NOMO-1 treated with DMSO at 0.1 percent for 48 hours (cell line): ENCODE data around the gene TMEM140.
"Not testable (repeated sequence)": the region's sequence is repeated elsewhere in the genome, so short reads cannot be mapped to it uniquely, and the experiment has no call there.

Experiments used
- DNase-seq: peaks from one replicate; lab custom pipeline; 2025; ENCODE audit not compliant: unreplicated experiment; lab: John Stamatoyannopoulos, UW

TMEM140 gene

DNA sequence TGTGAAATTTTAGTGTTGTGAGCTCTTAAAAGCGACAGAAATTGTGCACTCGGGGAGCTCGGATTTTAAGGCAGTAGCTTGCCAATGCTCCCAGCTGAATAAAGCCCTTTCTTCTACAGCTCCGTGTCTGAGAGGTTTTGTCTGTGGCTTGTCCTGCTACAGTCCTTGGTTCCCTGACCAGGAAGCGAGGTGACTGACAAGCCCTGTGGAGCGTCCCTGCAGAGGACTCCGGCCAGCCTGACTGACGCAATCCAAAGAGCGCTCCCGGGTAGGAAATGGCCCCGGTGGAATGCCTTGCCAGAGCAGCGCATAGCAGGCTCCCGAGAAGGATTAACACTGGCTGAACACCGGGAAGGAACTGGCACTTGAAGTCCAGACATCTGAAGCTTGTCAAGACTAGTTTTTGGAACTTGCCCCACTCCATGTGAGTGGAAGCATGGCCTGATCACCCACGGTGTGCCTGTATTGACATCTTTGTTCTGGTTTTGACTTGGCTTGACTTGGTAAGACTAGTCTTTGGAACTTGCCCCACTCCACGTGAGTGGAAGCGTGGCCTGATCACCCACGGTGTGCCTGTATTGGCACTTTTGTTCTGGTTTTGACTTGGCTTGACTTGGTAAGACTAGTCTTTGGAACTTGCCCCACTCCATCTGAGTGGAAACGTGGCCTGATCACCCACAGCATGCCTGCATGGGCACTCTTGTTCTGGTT is 23.9 kb downstream of the TMEM140 start:
- not testable (repeated sequence) for DNase-seq

DNA sequence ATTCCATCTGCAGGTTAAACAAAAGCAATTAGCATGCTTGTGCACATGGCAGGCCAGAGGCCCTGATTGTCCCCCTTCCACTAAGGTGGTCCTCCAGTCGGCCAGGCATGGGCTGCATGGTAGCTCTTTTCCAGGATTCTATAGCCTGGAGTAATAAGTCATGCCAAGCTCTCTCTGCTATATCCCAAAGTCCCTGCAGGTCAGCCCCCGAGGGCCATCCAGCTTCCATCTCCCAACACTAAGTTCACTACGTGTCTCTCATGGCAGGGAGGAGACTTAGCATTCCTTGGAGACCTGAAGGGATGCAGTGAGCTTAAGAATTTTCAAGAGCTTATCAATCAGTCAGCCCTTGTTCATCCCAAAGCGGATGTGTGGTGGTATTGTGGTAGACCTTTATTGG is 26.0 kb downstream of the TMEM140 start:
- not testable (repeated sequence) for DNase-seq

- DNase-seq, result no peak
Observed at GRCh38 chr7:135174941-135175340, 27.1 kb downstream of the TMEM140 start.

- no peak for DNase-seq
Observed at GRCh38 chr7:135175931-135176330, 28.1 kb downstream of the TMEM140 start.

GRCh38 chr7:135177028-135177696 is 29.3 kb downstream of the TMEM140 start:
- no peak for DNase-seq

DNA sequence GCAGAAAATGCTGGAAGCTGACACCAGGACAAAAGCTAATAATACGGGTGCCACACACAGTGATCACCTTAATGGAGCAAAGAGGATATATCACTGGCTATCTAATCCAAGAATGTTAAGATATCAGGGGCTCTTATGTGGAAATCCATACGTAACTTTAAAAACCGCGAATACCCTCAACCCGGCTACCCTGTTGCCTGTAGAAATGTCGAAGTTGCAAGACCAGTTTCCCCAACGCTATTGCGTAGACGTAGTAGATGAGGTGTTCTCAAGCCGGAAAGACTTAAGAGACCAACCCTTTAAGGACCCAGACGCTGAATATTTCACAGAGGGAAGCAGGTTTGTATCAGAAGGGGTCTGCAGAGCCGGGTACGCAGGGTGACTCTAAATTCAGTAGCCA is 30.5 kb downstream of the TMEM140 start:
- no peak for DNase-seq

DNA sequence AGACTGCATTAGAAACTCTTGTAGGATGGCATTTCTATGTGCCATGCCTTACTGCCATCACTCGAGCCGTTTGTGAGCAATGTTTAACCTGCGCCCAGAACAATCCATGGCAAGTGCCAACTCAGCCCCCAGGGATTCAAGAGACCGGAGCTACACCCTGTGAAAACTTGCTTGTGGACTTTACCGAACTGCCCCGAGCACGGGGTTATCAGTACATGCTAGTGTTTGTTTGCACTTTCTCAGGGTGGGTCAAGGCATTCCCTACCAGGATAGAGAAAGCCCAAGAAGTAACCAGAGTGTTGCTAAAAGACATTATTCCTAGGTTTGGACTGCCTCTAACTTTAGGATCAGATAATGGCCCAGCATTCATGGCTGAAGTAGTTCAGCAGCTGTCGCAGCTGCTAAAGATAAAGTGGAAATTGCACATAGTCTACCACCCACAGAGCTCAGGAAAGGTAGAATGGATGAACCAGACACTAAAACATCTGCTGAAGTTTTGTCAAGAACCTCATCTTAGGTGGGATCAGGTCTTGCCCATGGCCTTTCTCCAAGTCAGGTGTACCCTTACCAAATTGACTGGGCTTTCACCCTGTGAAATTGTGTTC is 31.6 kb downstream of the TMEM140 start:
- no peak for DNase-seq

DNA sequence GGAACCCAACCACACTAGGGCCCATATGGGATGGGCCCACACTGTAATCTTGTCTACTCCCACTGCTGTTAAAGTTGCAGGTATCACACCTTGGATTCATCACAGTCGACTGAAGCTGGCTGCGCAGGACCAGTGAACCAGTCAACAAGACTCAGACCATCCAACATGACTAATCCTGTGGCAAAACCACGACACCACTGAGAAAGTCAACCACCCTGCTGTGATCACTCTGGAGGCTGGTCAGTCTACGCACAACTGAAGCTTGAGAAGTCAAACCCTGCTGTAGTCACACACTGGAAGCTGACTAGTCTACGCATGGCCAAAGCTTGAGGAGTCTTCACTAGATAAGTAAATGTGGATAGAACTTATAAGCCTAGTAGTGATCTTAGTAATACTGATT is 32.2 kb downstream of the TMEM140 start:
- no peak for DNase-seq

DNA sequence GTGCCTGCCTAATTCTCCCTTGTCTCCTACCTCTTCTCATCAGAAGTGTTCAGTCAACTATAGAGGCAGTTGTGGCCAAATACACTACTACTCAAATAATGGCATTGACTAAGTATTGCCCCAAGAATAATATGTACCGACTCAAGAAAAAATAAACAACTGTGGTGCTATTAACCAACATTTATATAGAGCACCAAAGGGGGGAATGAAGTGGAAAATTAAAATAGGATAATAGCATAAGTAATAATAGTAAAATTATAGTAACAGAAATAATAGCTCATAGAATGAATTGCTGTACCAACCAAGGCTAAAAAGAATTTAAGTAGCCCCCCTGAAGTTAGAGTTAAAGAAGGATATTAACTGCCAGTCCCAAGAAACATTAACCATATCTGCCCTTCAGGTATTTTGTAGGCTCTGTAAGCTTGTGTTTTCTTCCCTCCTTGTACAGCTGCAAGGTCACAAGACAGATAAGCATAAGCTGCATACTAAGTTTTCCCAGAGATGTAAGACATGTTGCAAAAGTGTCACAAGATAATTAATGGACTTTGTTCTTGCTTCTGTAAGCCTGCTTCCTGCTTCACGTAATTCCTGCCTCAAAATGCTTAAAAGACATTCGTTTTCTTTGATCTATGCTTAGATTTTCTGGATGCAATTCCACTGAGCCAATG is 33.5 kb downstream of the TMEM140 start:
- DNase-seq, result no peak

DNA sequence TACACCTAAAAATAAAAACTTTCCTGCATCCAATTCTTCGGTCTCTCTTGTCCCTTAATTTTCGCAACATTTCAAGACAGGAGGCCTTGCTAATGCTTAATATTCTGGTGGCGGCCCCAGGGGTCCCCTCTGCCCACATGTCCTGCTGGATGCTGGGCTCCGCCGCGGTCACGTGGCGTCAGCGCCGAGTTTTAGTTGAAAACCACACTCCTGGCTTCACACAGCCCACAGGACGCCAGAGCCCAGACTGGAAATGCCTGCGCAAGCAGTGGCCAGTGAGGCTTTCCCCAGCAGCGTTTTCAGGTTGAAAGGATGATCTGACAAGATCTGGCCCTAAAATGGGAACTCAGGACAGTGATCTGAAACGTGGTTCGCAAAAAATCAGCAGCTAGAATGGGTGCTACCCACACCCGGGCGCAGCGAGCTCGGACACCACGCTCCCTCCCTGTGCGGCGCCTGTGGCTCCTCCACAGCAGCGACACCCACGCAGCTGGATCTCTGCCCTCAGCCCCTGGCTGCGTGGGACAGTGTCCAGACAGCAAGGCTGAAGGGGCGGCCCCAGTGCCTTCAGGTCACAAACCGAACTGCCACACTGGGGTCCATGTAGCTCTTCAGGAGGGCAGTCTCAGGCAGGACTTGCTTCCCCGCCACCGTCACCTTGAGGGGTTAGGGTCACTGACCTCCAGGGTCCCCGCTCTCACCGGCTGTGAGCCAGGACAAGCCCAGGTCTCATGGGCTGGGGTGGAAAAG is 34.2 kb downstream of the TMEM140 start:
- no peak for DNase-seq

GRCh38 chr7:135183478-135183877 is 35.6 kb downstream of the TMEM140 start:
- DNase-seq, result no peak

- no peak for DNase-seq
Observed at GRCh38 chr7:135184254-135184841, 36.5 kb downstream of the TMEM140 start.

GRCh38 chr7:135185471-135186260 is 37.8 kb downstream of the TMEM140 start:
- no peak for DNase-seq

DNA sequence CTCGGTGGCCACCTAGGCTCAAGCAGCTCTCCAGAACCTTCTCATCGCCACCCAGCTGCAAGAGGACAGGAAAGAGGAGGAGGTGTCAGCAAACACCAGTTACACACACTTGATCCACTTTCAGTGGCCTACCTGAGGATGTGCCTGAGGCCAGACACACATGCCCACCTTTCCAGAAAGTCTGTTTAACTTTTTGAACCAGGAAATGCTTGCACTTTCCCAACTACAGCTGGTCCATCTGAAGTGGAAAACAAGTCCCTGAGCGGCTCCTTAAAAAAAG is 38.3 kb downstream of the TMEM140 start:
- no peak for DNase-seq

DNA sequence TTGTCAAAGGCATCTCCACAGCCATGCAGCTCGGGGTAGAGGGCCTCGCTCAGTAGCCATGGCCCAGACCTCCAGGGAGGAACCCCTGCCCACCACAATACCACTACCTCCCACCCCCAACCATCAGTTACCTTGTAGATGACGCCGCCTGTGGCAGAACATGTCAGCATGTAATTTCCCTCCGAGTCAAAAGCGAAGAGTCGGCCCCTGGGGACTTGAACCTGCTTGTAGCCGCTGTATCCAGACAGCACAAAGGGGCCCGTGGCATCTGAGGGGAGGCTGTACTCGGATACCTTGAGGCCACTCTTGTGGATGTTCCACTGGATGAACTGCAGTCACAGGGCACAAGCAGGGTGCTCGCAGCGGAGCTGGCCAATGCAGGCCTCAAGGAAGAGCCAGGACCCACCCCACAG is 39.0 kb downstream of the TMEM140 start:
- no peak for DNase-seq

GRCh38 chr7:135188298-135188984 is 40.6 kb downstream of the TMEM140 start:
- no peak for DNase-seq

GRCh38 chr7:135189221-135189662 is 41.4 kb downstream of the TMEM140 start:
- DNase-seq, result no peak

DNA sequence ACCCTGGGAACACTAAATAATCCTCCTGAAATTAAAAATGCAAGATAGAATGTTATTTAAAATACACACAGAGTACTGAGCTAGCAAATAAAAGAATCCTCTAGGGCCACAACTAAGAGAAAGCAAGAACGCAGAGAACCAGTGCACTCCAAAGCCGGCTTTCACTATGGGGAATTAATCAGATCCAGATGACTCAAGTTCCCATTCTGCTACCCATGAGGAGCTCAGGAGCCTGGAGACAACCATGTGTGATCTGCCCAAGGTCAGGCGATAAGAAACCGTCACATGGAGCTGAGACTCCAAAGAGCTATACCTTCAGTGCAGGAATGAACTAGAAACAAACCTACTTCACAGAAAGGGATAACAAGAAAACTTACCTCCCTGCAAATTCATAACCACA is 42.1 kb downstream of the TMEM140 start:
- no peak for DNase-seq

DNA sequence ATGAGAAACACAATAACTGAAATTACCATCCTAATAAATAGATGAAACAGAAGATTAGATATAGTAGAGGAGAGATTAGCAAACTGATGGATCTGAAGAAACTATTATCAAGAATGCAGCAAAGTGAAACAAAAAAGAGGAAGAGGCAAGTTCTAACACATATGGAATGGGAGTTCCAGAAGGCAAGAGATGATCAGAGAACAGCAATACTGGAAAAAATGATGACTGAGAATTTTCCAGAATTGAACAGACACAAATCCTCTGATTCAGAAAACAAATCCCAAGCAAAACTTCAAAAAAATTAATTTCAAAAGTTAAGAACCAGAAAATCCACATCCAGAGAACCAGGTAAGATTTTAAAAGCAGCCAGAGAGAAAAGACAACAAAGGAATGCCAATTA is 42.8 kb downstream of the TMEM140 start:
- no peak for DNase-seq
